Liver (tissue), 3 donors: ENCODE data around the gene GRIA1.

ENCODE experiments used
- CTCF ChIP-seq: fragments of 150-350 bp; IDR thresholded peaks from 2 replicates; pipeline ENCODE4 v1.5.1; 2017; ENCODE audit warnings: improper control_type of control experiment, low read depth, low read length; ENCODE audit not compliant: missing input control
- EGR1 ChIP-seq, 2 donors: IDR thresholded peaks; 2 replicates each; pipeline ENCODE4 v1.6.1; 2016 to 2018; ENCODE audit warnings: antibody characterized with exemption in 2 of 2, low read depth in 2 of 2
- FOXA1 ChIP-seq: IDR thresholded peaks from 2 replicates; pipeline ENCODE4 v1.6.1; 2016; ENCODE audit warnings: antibody characterized with exemption
- GABPA ChIP-seq, 2 donors: IDR thresholded peaks in 1 of 2; conservative IDR thresholded peaks in 1 of 2; 2 replicates each; pipeline ENCODE4 v1.6.1; 2016; ENCODE audit warnings: antibody characterized with exemption in 2 of 2, mild to moderate bottlenecking in 1 of 2, moderate library complexity in 1 of 2
- REST ChIP-seq: IDR thresholded peaks from 2 replicates; pipeline ENCODE4 v1.6.1; 2016; ENCODE audit warnings: antibody characterized with exemption, mild to moderate bottlenecking
- SP1 ChIP-seq: IDR thresholded peaks from 2 replicates; pipeline ENCODE4 v1.6.1; 2018; ENCODE audit warnings: antibody characterized with exemption, mild to moderate bottlenecking
- TAF1 ChIP-seq: conservative IDR thresholded peaks from 2 replicates; pipeline ENCODE4 v1.6.1; 2016; ENCODE audit warnings: antibody characterized with exemption, mild to moderate bottlenecking
- YY1 ChIP-seq: IDR thresholded peaks from 2 replicates; pipeline ENCODE4 v1.6.1; 2016; ENCODE audit warnings: antibody characterized with exemption, mild to moderate bottlenecking
- TF ChIP-seq, protein P1 (sequence below): IDR thresholded peaks from 2 replicates; pipeline ENCODE4 v1.6.1; 2016; ENCODE audit warnings: antibody characterized with exemption
- donor health status: healthy.
- donor health status: healthy.

GRCh38 chr5:153613144-153613543 is 122.7 kb downstream of the GRIA1 start:
- TF ChIP-seq YY1 = no peak
- no peak for TF ChIP-seq TAF1
- TF ChIP-seq, protein P1, sequence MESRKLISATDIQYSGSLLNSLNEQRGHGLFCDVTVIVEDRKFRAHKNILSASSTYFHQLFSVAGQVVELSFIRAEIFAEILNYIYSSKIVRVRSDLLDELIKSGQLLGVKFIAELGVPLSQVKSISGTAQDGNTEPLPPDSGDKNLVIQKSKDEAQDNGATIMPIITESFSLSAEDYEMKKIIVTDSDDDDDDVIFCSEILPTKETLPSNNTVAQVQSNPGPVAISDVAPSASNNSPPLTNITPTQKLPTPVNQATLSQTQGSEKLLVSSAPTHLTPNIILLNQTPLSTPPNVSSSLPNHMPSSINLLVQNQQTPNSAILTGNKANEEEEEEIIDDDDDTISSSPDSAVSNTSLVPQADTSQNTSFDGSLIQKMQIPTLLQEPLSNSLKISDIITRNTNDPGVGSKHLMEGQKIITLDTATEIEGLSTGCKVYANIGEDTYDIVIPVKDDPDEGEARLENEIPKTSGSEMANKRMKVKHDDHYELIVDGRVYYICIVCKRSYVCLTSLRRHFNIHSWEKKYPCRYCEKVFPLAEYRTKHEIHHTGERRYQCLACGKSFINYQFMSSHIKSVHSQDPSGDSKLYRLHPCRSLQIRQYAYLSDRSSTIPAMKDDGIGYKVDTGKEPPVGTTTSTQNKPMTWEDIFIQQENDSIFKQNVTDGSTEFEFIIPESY = no peak
- no peak for TF ChIP-seq FOXA1
- no peak for TF ChIP-seq GABPA (IDR thresholded peaks at IDR 0.05 in 1 of 2, conservative IDR thresholded peaks at IDR 0.05 in 1 of 2)
- no peak for TF ChIP-seq SP1
- TF ChIP-seq CTCF = no peak
- TF ChIP-seq REST = no peak
- TF ChIP-seq EGR1 (IDR thresholded peaks at IDR 0.05; ENCODE audit: low read depth in 2 of 2) = no peak
